ENCODE data around the gene ASTL.
"Not testable (repeated sequence)": the region's sequence is repeated elsewhere in the genome, so short reads cannot be mapped to it uniquely, and the experiment has no call there.

ASTL gene

DNA sequence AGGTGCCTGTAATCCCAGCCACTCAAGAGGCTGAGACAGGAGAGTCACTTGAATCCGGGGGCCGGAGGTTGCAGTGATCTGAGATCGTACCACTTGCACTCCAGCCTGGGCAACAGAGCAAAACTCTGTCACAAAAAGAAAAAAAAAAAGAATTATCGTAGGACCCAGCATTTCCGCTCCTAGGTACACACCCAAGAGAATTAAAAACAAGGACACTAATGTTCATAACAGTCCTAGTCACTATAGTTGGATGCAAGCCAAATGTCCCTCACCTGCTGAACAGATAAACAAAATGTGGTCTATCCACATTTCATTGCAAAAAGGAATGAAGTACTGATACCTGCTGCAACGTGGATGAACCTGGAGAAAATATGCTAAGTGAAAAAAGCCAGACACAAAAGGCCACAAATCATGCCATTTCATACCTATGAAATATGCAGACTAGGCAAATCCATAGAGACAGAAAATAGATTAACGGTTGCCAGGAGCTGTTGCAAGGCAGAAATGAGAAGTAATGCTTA is 43.1 kb downstream of the ASTL start:
- DNase-seq: no peak

DNA sequence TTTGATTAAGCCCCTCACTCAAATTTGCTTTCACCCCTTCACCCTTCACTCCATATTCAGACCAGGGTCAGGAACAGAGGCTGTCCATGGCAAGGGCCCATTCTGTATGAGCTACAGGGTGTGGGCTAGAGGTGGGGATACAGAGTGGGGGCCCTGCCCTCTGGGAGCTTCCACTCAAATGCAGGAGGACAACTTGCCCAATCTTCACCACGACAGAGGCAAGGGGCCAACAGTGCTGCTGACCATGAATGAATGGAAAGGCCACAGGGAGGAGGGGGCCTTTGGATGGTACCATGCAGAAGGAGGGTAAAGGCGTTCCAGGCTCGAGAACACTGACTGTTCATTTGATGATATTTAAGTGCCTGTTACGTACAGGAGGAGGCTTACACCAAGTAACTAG is 44.8 kb downstream of the ASTL start:
- DNase-seq: no peak

DNA sequence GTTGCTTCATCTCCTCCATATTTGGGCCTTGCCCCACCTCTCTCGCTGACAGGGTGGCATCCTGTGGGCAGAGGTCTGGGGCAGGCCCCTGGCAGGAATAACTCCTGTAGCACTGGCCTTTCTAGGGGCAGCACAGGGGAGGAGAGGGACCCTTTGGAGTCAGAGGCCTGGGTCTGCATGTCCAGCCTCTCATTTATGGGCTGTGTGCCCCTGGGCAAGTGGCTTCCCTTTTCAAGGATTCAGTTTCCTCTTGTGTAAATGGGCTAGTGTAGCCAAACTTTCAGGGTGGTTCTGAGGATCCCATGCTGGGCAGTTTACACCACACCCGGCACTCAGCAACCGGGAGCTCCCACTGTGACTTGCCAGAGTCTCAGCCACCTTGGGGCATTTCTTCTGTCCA is 45.4 kb downstream of the ASTL start:
- DNase-seq: no peak

DNA sequence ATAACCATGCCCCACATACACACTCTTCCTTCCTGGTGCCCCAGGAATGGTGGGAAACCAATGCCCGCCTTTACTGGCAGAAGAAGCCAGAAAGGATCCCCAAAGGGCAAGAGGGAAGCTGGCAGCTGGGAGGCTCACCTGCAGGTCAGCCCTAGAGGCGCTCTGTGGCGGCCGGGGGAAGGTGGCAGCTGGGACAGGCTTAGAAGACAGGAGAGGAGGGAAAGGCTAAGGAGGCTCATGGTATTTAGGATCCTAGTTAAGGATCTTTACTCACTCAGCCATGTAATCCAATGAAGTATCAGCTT is 45.8 kb downstream of the ASTL start:
- DNase-seq: no peak

DNA sequence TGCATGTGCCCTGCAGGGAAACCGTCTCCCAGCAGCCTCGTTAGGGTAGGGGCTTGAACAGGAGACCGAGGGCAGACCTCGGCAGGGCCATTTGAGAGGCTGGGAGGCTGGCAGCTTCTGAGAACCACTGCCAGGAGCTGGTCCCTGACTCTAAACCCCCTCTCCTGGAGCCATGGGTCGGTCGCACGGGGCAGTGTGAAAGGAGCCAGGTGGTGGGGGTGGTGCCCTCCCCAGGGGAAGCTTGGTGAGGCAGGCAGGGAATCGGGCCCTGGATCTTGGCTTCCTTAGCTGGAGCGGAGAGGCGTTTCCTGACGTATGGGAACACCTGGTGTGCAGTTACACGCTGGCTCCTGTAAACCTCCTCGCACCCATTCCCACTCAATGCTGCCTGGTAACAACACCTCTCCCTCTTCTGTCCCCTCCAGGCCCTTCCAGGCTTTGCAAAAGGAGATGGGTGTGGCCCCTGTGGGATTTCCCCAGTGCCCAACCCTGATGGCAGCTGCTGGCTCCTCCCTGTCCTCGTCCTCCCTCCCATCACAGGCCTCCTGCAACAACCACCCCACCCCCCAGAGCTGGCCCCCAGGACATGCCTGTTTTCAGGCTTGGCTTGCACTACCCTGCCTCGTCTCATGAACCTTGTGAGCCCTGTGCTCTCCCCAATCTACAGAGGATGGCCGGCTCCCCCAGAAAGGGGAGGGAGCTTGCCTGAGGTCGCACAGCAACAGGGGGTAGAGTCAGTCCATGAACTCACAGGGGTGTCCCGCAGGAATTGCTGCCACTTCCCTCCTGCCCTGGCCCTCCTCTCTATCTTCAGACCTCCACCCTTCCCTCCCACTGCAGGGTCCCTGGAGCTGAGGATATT is 46.4 kb downstream of the ASTL start:
- no peak for DNase-seq

DNA sequence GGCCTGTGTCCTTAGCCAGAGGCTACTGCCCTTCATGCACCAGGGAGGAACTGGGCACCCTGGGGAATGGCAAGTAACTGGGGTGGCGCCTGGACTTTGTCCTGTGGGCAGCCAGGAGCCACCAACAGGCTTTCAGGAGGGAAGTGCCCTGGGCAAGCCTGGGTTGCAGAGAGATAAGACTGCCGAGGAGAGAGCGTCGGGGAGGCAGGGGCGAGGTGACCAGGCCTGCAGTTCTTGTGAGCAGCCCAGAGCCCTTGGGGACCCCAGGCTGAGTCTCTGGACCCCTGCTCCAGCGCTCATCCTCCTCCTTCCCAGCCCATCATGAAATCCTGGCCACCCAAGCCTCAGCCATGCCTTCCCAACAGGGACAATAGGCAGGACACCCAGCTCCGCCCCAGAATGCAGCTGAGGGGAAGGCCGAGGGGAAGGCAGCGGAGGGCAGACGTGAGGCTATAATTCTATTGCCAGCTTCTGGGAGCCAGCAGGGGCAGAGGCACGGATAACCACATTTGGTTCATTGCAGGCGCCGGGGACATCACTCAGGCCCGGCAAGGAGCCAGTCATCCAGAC is 47.1 kb downstream of the ASTL start:
- no peak for DNase-seq

DNA sequence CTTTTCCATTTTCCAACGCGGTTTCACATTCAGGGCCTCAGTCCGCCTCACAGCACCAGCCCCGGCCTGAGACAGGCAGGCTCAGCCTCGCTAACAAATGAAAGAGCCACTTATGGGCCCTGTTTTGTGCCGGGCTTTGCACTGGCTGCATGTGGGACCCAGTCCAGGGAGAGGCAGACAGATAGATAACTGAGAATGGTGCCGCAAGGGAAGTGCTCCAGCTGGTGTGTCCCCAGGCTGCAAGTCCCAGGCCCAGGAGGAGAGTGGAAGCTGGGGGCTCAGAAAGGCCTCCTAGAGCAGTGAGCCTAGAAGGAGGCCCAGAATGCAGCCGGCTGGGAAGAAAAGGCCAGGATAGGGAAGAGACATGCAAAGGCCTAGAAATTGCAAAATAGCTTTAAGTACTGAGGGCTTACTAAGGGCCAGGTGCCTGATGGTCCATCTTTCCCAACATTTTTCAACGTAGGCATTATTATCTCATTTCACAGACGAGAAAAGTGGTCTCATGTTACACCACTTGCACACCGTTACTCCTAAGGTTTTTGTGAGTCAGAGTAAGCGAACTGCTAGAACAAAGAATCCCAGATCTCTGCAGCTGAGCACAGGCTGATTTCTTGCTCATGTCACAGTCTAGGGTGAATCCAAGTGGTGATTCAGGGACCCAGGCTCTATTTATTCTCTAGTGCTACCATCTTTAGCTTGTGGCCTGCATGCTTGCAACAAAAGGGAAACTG is 47.9 kb downstream of the ASTL start:
- no peak for DNase-seq

DNA sequence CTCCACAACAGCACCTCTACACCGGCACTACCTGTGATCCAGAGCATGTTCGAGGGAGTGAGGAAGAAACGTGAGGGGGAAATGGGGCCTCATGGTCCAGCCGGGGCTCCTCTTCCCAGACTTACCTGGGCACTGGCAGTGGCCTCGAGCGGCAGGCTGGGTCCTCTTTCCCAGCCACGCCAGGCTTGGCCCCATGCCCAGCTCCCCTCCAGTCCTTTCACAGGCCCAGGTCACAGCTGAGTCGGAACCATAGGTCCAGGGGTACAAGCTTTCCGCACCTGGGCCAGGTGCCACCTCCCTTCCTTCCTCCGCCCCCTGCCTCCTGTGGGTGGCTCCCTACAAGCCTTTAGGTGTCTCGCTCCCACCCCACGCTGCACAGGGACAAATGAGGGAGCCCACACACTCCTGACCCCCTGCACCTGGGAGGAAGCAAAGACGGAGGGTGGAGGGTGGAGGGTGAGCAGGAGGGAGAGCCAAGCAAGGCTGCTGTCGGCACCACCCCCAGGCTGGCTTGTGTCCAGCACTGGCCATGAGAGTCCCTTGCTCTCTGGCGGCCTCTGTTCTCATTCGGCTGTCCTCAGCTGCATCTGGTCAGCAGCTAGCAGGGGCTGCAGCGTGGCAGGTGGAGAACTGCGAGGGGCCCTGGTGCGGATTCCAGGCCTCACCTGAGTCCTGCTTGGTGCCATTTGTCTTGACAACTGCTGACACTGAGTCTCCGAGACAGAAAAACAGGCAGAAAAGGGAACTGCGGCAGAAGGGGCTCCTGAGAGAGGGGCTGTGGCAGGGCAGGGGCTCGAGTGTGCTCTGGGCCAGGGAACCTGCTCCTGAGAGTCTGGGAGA is 48.7 kb downstream of the ASTL start:
- DNase-seq: no peak

DNA sequence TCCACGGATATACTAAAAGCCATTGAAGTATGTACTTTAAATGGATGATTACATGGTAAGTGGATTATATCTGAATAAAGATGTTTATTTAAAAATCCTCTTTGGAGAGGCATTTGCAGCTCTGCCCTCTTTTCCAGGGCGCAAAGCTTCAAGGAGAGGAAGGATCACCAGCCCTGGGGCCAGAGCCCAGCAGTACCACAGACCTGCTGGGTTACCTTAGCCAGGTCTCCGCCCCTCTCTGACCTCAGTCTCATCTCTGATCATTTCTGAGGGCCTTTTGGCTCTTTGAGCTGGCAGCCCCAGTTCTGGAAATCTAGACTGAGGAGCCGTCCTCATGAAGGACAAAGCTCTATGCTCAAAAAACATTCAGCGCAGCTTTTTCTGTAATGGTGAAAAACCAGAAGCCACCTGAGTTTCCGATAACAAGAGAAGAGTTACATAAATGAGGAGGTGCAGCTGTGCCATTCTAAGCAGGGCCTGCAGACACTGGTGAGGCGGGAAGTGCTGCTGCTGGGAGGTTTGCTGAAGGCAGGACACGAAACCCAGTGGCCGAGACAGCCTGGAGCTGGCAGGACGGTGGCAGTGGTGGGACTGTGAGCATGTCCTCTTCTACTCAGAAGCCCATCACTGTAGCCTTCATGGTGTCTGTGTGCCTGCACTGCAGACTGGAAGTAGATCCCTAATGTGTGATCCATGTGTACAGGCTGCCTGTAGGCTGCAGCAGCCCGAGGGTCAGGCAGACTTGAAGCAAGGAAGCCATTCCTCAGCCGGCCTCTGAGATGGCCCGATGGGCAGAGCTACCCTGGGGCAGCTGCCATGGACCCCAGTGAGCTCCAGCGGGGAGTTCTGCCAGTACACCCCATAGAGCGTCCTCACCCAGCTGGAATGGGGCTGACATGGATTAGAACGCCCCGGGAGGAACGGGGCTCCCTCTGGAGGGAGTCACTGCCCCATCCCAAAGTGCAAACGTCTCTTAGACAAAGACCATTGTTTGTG is 49.7 kb downstream of the ASTL start:
- DNase-seq: no peak

DNA sequence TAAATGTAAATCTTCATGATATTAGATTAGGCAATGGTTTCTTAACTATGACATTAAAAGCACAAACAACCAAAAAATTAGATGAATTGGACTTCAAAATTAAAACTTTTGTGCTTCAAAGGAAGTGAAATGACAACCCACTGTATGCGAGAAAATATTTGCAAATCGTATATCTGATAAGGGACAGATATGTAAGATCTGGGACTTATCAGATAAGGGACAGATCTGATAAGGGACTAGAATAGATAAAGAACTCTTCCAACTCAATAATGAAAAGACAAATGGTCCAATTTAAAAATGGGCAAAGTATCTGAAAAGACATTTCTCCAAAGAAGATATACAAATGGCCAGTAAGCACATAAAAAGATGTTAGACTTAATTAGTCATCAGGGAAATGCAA is 51.2 kb downstream of the ASTL start:
- DNase-seq: no peak

DNA sequence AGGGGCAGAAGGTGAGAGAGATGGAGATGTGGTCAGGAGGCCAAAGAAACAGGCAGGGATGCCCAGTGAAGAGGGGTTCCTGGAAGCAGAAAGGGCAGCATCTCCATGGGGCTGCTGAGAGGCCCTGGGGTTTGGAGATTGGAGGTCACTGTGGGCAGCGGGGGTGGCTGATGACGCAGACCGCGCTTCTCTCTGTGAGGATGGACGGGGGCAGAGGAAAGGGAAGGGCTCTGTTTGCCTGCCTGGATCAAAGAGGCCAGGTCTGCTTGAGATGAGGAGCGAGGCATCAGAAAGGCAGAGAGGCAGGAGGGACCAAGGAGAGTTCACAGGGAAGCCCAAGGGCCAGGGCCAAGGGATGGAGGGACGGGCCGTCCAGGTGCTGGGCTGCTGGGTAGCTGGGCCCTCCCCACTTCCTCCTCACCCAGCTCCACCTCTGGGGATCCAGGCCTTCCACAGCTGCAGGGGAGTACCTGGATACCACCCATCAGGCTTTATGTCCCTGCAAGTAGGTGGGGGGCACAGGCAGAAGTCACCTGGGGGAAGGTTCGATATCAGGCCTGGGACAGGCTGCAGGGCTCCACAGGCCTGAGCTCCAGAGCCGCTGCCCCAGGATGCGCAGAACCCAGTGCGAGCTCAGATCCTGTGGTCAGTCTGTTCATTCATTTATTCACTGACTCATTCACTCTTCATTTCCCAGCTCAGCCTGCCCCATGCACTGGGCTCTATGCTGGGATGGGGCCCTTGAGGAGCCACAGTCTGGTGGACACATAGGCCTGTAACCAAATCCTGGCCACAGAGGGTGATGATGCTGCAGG is 52.6 kb downstream of the ASTL start:
- no peak for DNase-seq

DNA sequence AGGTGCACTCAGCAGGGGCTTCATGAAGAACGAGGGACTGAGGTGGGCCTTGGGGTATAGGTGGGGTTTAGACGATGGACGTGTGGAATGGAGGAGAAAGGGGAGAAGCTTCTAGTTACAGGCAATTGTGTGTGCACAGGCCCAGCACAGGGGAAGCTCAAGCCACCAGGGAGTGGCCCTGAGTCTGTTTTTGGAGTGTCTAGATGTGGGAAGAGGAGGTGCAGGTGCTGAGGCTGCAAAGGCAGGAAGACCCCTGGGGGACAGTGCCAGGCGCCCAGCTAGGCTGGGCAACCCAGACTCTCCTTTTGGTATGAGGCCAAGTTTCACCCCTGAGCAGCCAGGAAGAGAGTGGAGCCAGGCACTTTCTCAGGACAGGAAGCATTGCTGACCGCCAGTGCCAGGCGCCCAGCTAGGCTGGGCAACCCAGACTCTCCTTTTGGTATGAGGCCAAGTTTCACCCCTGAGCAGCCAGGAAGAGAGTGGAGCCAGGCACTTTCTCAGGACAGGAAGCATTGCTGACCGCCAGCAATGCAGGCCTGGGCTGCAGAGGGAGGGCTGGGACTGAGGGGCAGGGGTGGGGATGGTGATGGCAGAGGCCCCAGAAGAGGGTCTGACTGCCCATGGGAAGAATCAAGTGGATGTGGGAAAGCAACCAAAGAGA is 53.3 kb downstream of the ASTL start:
- DNase-seq: not testable (repeated sequence)

DNA sequence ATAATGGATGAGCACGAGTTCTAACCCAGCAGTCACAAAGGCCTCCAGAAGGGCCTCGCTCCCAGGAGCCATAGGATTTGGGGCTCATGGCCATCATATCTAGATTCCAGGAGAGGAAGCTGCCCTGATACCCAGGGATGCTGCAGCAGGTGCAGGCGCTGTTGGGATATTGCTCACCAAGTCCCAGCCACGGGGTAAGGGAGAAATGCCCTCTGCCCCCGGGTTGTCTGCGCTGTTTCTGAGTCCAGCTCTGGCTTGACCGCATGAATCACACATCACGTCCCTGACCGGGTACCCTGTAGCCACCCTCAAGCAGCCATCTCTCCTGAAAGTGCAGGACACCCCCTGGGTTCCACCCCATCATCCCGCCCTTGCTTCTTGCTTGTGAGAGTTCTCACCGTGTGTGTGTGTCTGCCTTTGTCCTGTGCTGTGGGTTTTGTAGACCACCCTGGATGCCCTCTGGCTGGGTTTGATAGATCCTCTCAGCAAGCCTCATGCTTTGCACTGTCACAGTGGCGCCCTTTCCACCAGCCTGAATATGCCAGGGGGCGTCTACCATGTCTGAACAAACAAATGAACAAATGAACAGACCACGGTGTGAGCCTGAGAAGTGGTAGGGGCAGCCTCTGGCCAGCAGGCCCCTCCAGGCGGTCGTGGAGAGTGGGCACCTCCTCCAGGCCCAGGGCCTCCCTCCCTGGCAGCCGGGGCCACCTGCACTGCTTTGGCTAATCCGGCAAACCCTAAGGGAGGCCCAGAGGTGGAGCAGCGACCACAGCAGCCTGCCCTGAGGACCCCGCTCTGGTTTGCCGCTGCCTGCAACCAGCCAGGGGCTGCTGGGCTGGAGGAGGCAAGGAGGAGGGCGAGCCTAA is 54.1 kb downstream of the ASTL start:
- DNase-seq: no peak

DNA sequence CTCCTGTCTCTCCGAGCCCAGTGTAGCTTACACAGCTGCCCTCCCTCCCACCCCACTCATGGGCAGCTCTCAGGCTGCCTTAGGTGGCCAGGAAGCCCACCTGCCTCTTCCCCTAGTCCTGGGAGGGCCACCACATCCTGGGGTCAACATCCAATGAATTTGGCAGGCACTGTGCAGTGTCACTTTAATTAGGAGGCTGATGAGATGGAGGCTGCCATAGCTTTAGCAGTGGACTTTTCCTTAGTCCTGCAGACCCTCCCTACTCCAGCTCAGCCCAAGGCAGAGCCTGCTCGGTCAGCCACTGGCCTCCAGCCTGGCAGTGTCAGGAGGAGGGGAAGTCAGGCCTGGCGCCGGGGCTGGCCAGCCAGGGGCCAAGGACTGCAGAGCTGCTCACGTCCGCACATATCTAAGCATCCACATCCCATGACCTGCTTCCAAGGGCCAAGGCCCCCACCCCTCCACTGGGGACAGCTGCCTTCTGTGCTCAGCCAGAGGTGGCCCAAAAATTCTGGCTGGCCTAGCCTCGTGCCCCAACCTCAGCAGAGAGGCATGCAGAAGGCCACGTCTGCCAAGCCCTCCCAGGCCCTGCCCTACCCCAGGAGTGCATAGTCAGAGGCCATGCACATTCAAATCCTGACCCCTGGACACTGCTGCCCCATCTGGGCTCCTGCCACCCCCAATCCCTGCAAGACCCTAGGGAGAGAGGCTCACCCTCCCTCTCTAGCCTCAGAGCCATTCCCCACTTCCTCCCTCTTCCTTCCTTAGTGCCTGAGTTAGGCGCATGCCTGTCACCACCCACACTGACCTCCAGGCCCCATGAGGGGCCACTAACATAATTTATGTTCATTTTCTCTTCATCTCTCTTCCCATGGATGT is 55.0 kb downstream of the ASTL start:
- DNase-seq: no peak

DNA sequence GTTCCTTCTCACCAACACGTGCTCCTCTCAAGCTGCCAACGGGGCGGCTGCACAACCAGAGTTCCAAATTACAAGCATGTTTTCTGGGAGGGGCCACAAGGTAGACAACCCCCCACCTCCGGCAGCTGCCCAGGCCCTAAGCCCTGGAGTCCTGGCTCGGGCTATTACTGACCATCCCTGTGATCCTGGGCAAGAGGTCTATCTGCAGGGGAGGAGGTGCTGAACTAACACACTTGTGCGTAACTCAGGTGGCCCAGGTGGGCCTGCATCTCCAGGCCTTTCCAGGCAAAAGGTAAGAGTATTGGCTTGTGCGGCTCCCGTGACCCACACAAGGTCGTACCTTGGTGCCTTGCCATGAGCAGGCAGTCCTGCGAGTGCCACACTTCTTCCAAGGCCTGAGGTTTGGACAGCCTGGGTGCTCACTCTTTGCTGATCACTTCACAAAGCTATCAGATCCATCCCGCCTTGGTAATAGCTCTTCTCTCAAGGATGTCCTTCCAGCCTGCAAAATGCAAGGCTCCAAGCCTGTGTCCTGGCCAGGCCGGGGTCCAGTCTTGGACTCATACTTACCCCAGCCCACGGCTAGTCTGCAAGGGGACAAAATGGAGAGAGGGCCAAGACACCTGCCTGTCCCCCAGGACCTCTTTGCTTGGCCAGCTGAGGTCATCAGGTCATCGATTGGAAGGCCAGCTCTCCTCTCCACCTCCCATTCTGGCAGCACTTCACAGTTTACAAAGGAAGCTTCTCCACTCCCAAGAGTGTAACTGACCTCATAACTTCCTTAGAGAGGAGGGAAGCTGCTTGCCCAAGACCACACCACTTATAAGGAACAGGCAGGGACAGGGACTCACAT is 55.9 kb downstream of the ASTL start:
- DNase-seq: no peak

DNA sequence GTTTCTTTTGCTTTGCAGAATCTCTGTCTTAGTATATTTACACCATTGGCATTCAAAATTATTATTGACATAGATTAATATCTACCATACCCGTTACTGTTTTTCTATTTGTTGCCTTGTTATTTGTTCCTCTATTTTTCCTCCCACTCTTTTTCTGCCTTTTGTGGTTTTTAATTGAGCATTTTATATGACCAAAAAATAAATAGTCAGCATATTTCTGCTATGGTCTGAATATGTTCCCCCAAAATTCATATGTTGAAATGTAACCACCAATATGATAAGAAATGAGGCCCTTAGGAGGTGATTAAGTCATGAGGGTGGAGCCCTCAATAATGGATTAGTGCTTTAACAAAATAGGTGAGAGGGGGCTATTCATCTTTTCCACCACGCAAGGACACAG is 57.3 kb downstream of the ASTL start:
- no peak for DNase-seq

DNA sequence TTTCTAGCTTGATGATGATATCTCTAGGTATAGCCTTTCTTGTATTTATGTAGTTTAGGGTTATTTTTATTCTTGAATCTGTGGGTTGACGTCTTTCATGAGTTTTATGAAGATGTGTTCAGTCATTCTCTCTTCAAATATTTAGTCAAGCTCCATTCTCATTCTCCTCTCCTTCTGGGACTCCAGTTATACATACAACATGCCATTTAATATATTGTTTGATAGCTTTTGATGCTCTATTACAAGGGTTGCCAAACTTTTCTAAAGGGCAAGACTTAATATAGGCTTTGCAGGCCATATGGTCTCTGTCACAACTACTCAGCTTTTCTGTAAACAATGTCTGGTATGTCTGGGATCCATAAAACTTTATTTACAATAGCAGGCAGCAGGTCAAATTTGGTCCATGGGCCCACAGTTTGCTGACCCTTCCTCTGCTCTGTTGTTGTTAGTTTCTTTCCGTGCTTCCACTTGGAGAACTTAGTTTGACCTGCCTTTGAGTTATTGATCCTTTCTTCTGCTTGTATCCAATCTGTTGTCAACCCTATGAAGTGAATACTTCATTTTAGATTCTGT is 63.0 kb downstream of the ASTL start:
- no peak for DNase-seq

Measured in activated naive CD4-positive, alpha-beta T cell treated with anti-CD3 and anti-CD28 coated beads, Interleukin-2, amount 50 U/mL, for 16 hours (primary cell).